ENCODE data around the gene HHAT.

Gene HHAT

GRCh38 chr1:210516092-210516656 lies 187.5 kb downstream of the HHAT start:
- TF ChIP-seq, protein P1, sequence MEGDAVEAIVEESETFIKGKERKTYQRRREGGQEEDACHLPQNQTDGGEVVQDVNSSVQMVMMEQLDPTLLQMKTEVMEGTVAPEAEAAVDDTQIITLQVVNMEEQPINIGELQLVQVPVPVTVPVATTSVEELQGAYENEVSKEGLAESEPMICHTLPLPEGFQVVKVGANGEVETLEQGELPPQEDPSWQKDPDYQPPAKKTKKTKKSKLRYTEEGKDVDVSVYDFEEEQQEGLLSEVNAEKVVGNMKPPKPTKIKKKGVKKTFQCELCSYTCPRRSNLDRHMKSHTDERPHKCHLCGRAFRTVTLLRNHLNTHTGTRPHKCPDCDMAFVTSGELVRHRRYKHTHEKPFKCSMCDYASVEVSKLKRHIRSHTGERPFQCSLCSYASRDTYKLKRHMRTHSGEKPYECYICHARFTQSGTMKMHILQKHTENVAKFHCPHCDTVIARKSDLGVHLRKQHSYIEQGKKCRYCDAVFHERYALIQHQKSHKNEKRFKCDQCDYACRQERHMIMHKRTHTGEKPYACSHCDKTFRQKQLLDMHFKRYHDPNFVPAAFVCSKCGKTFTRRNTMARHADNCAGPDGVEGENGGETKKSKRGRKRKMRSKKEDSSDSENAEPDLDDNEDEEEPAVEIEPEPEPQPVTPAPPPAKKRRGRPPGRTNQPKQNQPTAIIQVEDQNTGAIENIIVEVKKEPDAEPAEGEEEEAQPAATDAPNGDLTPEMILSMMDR (IDR thresholded peaks at IDR 0.05): no peak

- TF ChIP-seq, protein P1 (IDR thresholded peaks at IDR 0.05): no peak
Observed at GRCh38 chr1:210516697-210517459, 188.2 kb downstream of the HHAT start.

DNA sequence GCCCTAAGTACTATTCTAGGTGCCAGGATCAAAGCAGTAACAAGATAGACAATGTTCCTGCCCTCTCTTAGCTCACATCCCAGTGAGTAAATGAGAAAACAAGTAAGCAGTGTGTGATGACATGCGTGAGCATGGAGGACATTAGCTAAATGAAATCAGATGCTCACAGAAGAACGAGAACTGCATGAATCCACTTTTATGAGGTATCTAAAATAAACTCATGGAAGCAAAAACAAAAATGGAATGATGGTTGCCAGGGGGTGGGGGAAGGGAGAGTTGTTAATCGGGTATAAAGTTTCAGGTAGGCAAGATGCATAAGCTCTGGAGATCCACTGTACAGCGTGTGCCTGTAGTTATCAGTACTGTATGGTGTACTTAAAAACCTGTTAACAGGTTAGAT lies 195.1 kb downstream of the HHAT start:
- TF ChIP-seq, protein P1 (IDR thresholded peaks at IDR 0.05): no peak

DNA sequence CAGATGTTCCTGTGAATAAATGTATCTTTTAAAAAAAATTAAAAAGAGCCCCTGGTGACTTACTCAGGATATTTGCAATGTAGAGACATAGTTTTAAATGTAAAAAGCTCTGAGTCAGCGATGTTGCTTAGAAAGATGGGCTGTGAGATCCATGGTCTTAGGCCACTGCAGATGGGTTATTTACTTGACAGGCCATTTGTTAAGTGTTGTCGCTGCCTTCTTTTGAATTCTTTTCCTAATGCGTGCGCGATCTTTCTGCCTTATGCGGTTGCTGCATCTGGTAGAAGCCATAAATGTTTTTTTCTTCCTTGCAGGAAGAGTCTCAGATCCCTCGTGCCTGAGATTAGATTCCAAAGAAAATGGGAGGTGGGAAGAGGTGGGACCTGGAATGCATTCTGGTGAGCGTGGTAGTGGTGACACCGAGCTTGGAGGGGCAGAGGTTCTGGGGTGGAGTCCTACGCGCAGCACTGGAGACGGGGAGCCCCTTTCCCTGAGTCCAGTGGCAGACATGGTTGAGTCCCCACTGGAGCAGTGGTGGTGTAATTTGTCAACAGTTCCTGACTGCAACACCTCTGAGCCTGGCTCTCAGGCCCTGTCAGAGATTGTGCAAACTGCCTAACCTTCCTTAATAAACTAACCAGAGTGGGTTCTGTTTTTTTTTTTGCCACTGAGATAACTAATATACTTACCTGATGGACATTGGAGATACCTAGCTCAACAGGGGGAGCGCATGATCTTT lies 197.2 kb downstream of the HHAT start:
- TF ChIP-seq, protein P1 (IDR thresholded peaks at IDR 0.05): no peak

GRCh38 chr1:210527091-210527490 lies 198.4 kb downstream of the HHAT start:
- TF ChIP-seq, protein P1 (IDR thresholded peaks at IDR 0.05): no peak

DNA sequence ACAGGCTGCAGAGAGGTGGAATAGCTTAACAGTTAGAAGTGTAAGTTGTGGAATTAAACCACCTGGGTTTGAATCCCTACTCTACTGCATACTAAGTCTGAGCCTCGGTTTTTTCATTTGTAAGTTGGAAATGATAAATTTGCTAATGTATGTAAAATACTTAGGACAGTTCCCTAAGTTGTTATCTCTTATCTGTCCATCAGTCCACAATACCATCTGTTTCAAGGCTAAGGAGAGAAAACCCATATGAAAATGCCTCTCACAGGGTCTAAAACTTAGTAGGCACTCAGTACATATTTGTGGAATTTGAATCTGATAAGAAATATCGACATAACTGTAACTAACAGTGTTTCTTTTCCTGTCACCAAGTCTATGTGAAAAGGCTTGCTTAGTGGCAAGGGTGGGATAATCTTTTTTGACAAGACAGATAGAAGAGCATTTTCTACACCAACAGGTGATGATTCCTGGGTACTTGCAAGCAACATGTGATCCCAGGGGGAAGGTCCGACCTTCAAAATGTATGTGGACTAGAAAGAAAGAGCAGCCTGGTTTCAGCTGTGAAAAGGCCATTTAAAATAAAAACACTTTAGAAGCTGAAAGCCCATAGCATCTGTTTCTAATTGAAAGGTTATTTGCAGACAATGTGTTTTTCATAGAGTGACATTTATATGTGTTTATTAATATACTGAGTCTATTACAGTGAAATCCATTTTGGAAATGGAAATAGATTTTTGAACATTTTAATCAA lies 202.9 kb downstream of the HHAT start:
- TF ChIP-seq, protein P1 (IDR thresholded peaks at IDR 0.05): no peak

DNA sequence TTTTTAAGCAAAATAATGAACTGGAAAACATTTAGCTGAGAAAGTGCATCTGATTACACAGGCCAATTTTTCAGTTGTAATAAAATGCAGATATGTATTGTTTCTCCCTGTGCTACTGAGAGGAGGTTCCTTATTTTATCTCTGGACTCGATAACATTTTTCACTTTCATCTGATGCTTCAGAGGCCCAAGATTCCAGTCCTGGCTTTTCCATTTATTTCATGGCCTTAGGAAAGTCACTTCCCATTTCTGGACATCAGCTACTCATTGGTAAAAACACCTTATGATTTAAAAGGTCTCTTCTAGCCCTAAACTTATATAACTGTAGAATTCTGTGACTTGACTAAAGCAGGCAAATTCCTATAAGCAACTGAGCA lies 203.5 kb downstream of the HHAT start:
- TF ChIP-seq, protein P1 (IDR thresholded peaks at IDR 0.05): no peak
